GM12891 (cell line): ENCODE data around the gene MFAP2. TPM values are rescaled to one million over a fixed set of nuclear protein-coding genes. Genes with fewer than 3 reads are reported as not detected.

Experiments
- DNase-seq: peaks from one replicate; pipeline ENCODE4 v3.0.0; 2011; ENCODE audit warnings: low spot score; ENCODE audit not compliant: insufficient read length
- FAIRE-seq: peaks from 2 replicates; lab custom pipeline; 2011; peaks lifted over from hg19 to GRCh38; lab: Jason Lieb, UNC
- PAX5 ChIP-seq: IDR thresholded peaks from 2 replicates; pipeline ENCODE4 v1.6.1; 2011; ENCODE audit warnings: low read length, moderate library complexity, mild to moderate bottlenecking; ENCODE audit not compliant: insufficient read depth, severe bottlenecking
- POLR2A ChIP-seq: IDR thresholded peaks from 2 replicates; pipeline ENCODE4 v1.6.1; 2011; ENCODE audit warnings: low read depth, low read length, control low read depth
- POLR2AphosphoS5 ChIP-seq: IDR thresholded peaks from 2 replicates; pipeline ENCODE4 v1.6.1; 2011; ENCODE audit warnings: low read depth, low read length, control low read depth
- POU2F2 ChIP-seq: IDR thresholded peaks from 2 replicates; pipeline ENCODE4 v1.6.1; 2011; ENCODE audit warnings: low read depth, mild to moderate bottlenecking, control low read depth, low read length, moderate library complexity
- SPI1 ChIP-seq: IDR thresholded peaks from 2 replicates; pipeline ENCODE4 v1.6.1; 2011; ENCODE audit warnings: low read depth, low read length, control low read depth
- TAF1 ChIP-seq: IDR thresholded peaks from 2 replicates; pipeline ENCODE4 v1.6.1; 2011; ENCODE audit warnings: low read depth, low read length, control low read depth
- polyA plus RNA-seq: library from polyadenylated mRNA; unstranded; fragments of >200 nt; gene quantifications from one replicate; pipeline ENCODE4 v1.2.1, GENCODE V29; 2012; ENCODE audit warnings: low read depth, missing spikeins, inconsistent platforms; ENCODE audit not compliant: missing spikeins

The MFAP2 gene, protein sequence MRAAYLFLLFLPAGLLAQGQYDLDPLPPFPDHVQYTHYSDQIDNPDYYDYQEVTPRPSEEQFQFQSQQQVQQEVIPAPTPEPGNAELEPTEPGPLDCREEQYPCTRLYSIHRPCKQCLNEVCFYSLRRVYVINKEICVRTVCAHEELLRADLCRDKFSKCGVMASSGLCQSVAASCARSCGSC
- polyA plus RNA-seq: not detected

DNA sequence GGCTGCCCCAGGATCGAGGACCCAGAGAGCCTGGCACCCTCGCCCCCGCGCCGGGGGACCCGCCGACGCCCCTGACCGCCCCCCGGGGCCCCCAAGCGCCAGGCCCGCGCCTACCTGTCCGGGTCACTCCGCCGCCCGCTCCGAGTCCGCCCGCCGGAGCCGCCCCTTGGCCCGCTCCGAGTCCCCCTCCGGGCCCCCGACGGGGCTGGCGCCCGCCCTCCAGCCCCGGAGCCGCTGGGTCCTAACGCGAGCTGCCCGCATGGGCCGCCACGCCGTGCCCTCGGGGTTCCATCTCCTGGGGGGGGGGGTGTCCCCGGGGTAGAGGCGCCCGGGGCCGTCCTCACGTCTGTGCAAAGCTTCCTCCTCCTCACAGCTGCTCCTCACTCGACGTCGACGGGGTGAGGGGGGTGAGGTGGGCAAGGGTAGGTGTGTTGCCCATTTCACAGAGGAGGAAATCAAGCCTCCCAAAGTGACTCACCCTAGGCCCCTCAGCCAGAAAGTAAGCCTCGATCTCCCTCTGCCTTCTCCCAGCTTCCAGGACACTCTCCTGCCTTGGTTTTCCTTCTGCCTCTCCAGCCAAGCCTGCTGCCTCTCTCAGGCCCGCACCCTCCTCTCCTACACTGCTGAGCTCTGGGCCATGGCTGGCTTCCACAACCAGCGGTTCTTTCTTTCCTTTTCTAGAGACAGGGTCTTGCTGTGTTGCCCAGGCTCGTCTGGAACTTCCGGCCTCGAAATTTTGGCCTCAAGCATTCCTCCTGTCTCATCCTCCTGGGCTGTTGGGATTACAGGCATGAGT lies at the start of gene MFAP2:
TSS of gene MFAP2 (minus strand) at position 148 of the 796 bp plus-strand sequence. CDS start 2,347 bp downstream, outside the sequence.
- TF ChIP-seq POLR2AphosphoS5: no peak
- no peak for TF ChIP-seq POU2F2
- no peak for TF ChIP-seq SPI1
- DNase-seq: no peak
- no peak for FAIRE-seq

DNA sequence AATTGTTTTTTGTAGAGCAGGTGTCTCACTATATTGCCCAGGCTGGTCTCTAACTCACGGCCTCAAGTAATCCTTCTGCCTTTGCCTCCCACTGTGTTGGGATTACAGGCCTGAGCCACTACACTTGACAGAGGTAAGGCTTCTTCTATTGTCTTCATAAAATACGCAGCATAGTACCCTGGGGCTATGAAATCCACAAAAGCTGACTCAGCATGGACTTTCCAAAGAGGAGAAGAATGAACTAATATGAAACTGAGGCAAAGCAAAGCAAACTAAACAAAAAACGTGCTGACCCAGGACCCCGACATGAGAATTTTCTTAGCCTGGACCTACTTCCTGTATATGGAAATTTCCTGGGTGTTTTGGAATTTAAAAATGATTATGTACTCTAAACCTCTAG lies 49.8 kb upstream of the MFAP2 start:
- TF ChIP-seq SPI1 (no peak), PAX5 (no peak), POU2F2 (no peak), POLR2AphosphoS5 (no peak), POLR2A (no peak), TAF1 (no peak)
- DNase-seq (no peak), FAIRE-seq (no peak)

DNA sequence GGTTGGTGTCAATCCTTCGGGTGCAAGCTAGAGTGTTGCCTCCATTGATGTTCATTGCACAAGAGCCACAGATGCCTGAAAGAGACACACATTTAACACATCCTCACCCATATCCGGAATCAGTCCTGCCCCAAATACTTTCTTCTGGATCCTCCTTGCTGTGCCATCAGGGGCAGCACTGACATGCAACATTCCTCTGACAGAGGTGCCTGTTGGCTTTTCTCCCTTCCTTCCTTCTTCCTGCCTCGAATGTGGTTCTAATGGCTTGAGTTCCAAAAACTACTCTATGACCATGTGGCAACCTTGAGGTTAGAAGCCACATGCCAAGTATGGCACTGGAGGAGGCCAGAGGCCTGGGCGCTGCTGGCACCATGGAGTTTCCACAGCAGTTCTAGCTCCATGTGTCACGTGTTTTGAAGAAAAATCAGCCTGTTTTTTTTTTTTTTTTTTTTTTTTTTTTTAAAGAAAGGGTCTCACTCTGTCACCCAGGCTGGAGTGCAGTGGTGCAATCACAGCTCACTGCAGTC lies 48.3 kb upstream of the MFAP2 start:
- no peak for DNase-seq

DNA sequence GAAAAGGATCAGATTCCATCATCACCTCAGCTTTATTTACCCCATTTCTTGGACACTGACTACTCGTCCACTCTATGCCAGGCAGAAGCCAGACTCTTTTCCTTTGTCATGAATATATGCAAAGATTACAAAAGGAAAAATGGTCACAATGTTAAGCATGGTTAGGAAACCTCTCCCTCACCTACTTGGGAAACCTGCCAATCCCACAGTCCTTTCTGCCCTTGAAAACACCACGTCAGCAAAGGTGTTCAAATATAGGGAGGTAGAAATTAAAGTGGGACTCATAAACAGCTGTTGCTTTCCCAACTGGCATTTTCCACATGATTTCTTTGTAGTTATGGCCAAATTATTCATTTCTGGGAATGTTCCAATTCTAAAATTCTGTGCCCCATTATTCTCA lies 47.5 kb upstream of the MFAP2 start:
- FAIRE-seq (no peak), DNase-seq (no peak)
- TF ChIP-seq POLR2A (no peak), SPI1 (no peak), POU2F2 (no peak), TAF1 (no peak), POLR2AphosphoS5 (no peak), PAX5 (no peak)

More for the DNA sequence above, 48.3 kb upstream of the MFAP2 start:
- TF ChIP-seq TAF1: no peak
- no peak for TF ChIP-seq POLR2A
- TF ChIP-seq SPI1: no peak
- TF ChIP-seq PAX5: no peak
- TF ChIP-seq POLR2AphosphoS5: no peak
- no peak for TF ChIP-seq POU2F2
- no peak for FAIRE-seq

DNA sequence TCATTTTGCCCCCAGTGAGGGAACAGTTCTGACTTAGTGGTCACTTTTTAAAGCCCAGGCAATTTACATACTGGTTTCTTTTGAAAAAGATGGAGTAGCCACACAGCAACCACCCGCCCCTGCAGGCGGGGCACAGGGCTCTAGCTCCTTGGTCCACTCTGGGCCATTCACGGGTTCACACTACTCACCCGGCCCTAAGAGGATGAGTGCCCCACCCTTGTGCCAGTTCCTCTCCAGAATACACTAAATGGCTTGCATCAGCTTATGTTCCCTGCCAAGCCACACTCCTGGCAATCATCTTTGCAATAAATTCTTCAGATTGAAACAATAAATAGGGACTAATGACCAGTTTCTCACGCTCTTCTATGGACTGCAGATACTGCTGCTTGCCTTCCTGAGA lies 47.0 kb upstream of the MFAP2 start:
- TF ChIP-seq POU2F2 (no peak), SPI1 (no peak), POLR2AphosphoS5 (no peak), PAX5 (no peak), POLR2A (no peak), TAF1 (no peak)
- FAIRE-seq (no peak), DNase-seq (no peak)

DNA sequence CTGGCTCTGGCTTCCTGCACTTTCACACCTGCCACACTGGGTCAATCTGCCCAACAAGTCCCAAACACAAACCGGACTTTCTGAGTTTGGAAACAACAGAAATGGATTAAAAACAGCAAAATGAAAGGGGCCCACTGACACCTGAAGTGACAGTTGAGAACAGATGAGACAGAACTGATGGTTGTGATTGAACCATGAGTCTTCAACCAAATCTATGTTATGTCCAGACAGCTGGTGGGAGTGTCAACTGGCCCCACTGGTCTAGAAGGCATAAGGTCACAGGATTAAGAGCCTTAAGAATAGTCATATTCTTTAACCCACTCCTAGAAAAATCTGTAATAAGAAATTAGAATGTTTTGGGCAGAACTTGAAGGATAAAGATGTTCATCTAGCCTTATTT lies 44.3 kb upstream of the MFAP2 start:
- FAIRE-seq (no peak), DNase-seq (no peak)
- TF ChIP-seq POU2F2 (no peak), SPI1 (no peak), PAX5 (no peak), POLR2A (no peak), TAF1 (no peak), POLR2AphosphoS5 (no peak)

DNA sequence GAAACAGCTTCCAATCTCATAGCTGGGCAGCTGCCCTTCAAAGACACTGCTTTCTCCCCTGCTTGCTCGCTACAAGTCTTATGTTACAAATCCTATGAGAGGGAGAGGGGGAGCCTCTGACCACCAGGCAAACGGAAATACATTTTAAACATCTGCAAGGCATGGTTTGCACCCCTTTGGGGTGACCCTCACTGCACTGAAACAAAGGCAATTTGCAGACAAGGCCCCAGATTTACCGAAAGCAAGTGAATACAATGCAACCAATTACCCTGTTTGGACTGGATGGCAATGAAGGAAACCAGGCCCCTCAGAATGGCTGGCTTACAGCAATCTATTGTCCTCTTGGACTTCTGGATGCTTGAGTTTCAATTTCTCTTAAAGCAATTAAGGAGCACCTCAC lies 43.2 kb upstream of the MFAP2 start:
- TF ChIP-seq SPI1 (no peak), POLR2AphosphoS5 (no peak), POLR2A (no peak), POU2F2 (no peak), PAX5 (no peak), TAF1 (no peak)
- DNase-seq: no peak
- no peak for FAIRE-seq

DNA sequence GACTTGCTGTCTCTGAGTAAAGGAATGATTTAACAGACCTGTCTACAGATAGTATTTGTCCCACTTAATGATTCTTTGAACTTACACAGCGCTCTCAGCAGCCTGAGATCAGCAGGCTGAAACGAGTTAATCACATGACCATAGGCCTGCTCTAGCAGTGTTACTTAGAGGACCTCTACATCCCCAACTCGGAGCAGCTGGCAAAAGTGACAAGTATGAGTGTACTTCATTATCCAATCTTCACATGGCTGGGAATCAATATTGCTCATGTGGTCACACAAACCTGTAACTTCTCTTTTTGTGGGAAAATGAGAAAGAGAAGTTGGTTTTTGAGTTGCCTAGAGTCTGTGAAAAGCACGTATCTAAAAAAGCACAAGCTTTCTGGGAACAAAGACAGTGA lies 42.7 kb upstream of the MFAP2 start:
- DNase-seq (no peak), FAIRE-seq (no peak)
- TF ChIP-seq SPI1 (no peak), POLR2AphosphoS5 (no peak), PAX5 (no peak), TAF1 (no peak), POLR2A (no peak), POU2F2 (no peak)

DNA sequence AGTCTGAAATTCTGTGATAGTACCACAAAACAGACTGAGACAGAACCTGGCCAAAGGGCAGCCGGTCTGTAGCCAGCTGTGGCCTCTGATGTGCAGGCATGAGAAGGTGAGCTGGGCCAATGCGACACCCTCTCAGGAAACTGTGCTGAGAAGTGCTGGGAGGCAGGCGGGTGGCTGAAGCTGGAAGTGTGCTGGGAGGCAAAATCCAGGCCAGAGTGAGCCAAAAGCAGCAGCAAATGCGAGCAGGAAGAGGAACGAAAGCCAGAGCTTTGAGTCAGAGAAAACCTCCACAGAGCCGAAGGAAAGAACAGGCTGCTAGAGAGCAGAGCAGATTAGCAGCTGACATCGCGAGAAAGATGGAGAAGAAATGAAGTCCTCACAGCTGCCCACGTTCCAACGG lies 41.5 kb upstream of the MFAP2 start:
- DNase-seq: no peak
- no peak for FAIRE-seq
- TF ChIP-seq POLR2A (no peak), POU2F2 (no peak), SPI1 (no peak), TAF1 (no peak), POLR2AphosphoS5 (no peak), PAX5 (no peak)

DNA sequence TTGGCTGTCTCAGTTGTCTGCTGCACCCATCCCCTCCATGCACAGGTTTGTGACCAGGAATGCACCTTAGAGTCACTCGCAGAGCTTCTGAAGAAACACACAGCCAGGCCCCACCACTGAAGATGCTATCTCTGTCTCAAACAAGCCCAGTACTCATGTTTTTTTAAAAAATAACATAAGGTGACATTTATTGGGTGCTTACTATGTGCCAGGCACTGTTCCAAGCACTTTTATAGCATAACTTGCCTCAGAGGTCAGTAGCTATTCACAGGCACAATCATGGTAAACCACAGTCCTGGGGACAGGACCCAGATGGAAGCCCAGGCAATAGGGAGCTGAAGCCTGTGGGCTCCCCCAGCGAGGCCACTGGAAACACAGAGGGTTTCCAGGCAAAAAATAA lies 40.1 kb upstream of the MFAP2 start:
- FAIRE-seq (no peak), DNase-seq (no peak)
- TF ChIP-seq TAF1 (no peak), POLR2AphosphoS5 (no peak), POU2F2 (no peak), POLR2A (no peak), SPI1 (no peak), PAX5 (no peak)
